Measurements from ENCODE around the gene PRM2. TPM values are rescaled to one million over a fixed set of nuclear protein-coding genes. Genes with fewer than 3 reads are reported as not detected.
"Not testable (repeated sequence)": the region's sequence is repeated elsewhere in the genome, so short reads cannot be mapped to it uniquely, and the experiment has no call there.

Gene PRM2
- total and polyA plus RNA-seq, 2 experiments from 2014 or later = not detected

DNA sequence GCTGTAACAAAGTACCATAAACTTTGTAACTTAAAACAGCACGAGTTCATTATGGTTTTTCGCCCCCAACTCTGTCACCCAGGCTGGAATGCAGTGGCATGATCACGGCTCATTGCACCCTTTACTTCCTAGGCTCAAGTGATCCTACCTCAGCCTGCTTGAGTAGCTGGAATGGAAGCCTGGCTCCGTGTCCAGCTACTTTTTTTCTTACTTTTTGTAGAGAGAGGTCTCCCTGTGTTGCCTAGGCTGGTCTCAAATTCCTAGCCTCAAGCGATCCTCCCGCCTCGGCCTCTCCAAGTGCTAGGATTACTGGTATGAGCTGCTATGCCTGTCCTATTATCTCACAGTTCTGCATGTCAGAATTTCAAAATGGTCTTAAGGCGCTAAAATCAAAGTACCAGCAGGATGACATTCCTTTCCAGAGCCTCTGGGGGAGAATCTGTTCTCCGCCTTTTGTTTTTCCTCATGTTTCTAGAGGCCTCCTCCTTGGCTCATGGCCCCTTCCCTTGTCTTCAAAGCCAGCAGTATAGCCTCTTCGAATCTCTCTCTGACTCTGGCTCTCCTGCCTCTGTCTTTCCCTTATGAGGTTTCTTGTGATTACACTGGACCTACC is 14.9 kb upstream of the PRM2 start:
- H3K27ac ChIP-seq = no peak overlapping the region
- no peak overlapping the region for H3K4me2 ChIP-seq (ENCODE audit: unreplicated experiment)
- no peaks in the 10 kb centered on the region for H3K79me2 ChIP-seq (ENCODE audit: insufficient read depth)
- H3K9ac ChIP-seq = no peak overlapping the region
- no peak overlapping the region for H3K4me3 ChIP-seq
- no peaks in the 10 kb centered on the region for H3K9me2 ChIP-seq (ENCODE audit: insufficient read depth)
- in situ Hi-C loops (cut with MboI) = no loop called here
- no peaks in the 10 kb centered on the region; the same call in 1 of the 2 replicates for H3K27me3 ChIP-seq (replicated peaks; ENCODE audit: insufficient read depth)
- DNase-seq = no peak
- TF ChIP-seq EZH2phosphoT487 (IDR thresholded peaks at IDR 0.05; ENCODE audit: insufficient read depth, low read depth) (no peak), EZH2 (IDR thresholded peaks at IDR 0.05; ENCODE audit: insufficient read depth, poor library complexity, severe bottlenecking) (no peak)
- no peaks in the 10 kb centered on the region for H3K9me3 ChIP-seq (ENCODE audit: low read depth)
- H3F3A ChIP-seq (ENCODE audit: insufficient read depth) = no peaks in the 10 kb centered on the region
- H4K20me1 ChIP-seq (ENCODE audit: insufficient read depth) = no peaks in the 10 kb centered on the region
- 59 to 69% methylated on average over 10 of the region's 10 CpGs for WGBS, 2 experiments (ENCODE audit: low coverage in 1 of 2, low lambda C conversion rate in 2 of 2, missing lambda C conversion rate in 2 of 2)
- no peaks in the 10 kb centered on the region for H3K4me1 ChIP-seq (ENCODE audit: insufficient read depth)
- H2AFZ ChIP-seq = no peak overlapping the region
- H3K36me3 ChIP-seq (ENCODE audit: low read depth) = no peaks in the 10 kb centered on the region

DNA sequence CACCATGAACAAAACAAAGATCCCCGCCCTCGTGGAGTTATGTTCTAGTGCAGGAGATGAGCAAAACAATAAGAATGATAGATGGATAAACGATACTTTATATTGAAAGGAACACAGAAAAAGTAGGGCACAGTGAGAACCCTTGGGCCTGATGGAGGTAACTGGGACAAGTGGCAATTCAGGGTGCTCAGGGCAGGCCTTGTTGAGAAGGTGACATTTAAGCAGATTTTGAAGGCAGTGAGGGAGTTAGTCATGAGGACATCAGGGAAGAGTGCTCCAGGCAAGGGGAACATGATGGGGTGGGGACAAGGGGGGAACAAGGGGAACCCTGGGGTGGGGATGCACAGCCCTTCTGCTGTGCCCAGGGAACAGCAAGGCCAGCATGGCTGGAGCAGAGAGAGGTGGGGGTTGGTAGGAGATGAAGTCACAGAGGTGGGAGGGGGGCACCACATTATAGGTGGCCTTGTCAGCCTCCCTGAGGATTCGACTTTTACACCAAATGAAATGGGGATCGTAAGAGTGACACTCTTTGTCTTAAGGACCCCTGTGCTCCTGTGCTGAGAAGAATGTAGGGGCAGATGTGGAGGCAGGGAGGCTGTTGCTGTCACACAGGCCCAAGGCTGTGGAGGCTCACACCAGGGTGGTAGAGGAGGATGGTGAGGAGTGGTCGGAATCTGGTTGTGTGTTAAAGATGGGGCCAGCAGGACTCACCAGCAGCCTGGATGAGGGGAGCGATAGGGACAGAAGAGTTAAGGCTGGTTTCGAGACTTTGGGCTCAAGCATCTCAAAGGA is 14.0 kb upstream of the PRM2 start:
- 78 to 79% methylated on average over 8 of the region's 8 CpGs for WGBS, 2 experiments (ENCODE audit: low coverage in 1 of 2, low lambda C conversion rate in 2 of 2, missing lambda C conversion rate in 2 of 2)
- no peaks in the 10 kb centered on the region for H3K9me3 ChIP-seq (ENCODE audit: low read depth)
- DNase-seq = no peak
- TF ChIP-seq EZH2phosphoT487 (IDR thresholded peaks at IDR 0.05; ENCODE audit: insufficient read depth, low read depth) (no peak), EZH2 (IDR thresholded peaks at IDR 0.05; ENCODE audit: insufficient read depth, poor library complexity, severe bottlenecking) (no peak)
- in situ Hi-C loops (cut with MboI) = no loop called here
- H3K4me1 ChIP-seq (ENCODE audit: insufficient read depth) = no peaks in the 10 kb centered on the region
- no peak overlapping the region for H3K4me3 ChIP-seq
- no peak overlapping the region for H2AFZ ChIP-seq
- no peaks in the 10 kb centered on the region for H3K9me2 ChIP-seq (ENCODE audit: insufficient read depth)
- H3K4me2 ChIP-seq (ENCODE audit: unreplicated experiment) = no peak overlapping the region
- no peaks in the 10 kb centered on the region; the same call in 1 of the 2 replicates for H3K27me3 ChIP-seq (replicated peaks; ENCODE audit: insufficient read depth)
- no peak overlapping the region for H3K27ac ChIP-seq
- no peaks in the 10 kb centered on the region for H4K20me1 ChIP-seq (ENCODE audit: insufficient read depth)
- H3F3A ChIP-seq (ENCODE audit: insufficient read depth) = no peaks in the 10 kb centered on the region
- no peaks in the 10 kb centered on the region for H3K79me2 ChIP-seq (ENCODE audit: insufficient read depth)
- no peak overlapping the region for H3K9ac ChIP-seq
- H3K36me3 ChIP-seq (ENCODE audit: low read depth) = no peaks in the 10 kb centered on the region

DNA sequence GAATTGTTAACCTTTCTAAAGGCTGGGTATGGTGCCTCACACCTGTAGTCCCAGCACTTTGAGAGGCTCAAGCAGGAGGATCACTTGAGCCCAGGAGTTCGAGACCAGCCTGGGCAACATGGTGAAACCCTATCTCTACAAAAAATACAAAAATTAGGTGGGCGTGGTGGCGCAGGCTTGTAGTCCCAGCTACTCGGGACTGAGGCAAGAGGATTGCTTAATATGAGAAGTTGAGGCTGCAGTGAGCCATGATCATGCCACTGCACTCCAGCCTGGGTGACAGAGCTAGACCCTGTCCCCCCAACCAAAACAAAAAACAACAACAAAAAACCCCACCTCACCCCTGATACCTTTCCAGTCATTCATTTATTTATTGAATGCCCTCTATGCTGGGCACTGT is 13.4 kb upstream of the PRM2 start:
- H4K20me1 ChIP-seq (ENCODE audit: insufficient read depth); H3K4me2 ChIP-seq (ENCODE audit: unreplicated experiment); H3K27ac ChIP-seq; H3K4me3 ChIP-seq; H3K79me2 ChIP-seq (ENCODE audit: insufficient read depth); in situ Hi-C loops (cut with MboI); H3K9me3 ChIP-seq (ENCODE audit: low read depth); H3K27me3 ChIP-seq (replicated peaks; ENCODE audit: insufficient read depth); H3K36me3 ChIP-seq (ENCODE audit: low read depth); H3F3A ChIP-seq (ENCODE audit: insufficient read depth); H3K9me2 ChIP-seq (ENCODE audit: insufficient read depth); H3K9ac ChIP-seq; H2AFZ ChIP-seq; DNase-seq; H3K4me1 ChIP-seq (ENCODE audit: insufficient read depth): not testable (repeated sequence)
- WGBS, 2 experiments (ENCODE audit: low coverage in 1 of 2, low lambda C conversion rate in 2 of 2, missing lambda C conversion rate in 2 of 2) = 81 to 83% methylated on average over 4 of the region's 4 CpGs

DNA sequence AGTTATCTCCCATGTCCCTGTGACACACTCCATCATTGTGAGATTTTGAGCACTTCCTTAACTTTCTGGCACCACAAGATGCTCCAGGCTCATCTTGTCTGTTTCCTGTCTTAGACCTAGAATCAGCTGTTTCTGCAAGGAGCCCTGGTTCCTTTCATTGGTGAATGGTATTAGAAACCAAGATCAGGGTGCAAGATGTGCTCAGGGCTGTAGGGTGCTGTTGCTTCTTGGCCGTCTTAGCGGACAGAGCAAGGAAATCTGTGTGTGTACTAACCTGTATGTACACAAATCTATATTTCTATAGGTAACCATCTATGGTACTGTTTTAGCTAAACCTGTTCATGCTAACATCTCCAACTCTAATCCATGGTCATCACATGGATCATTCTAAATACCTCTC is 12.9 kb upstream of the PRM2 start:
- in situ Hi-C loops (cut with MboI) = no loop called here
- Histone ChIP-seq H3K9me3 (ENCODE audit: low read depth) (no peaks in the 10 kb centered on the region), H3K36me3 (ENCODE audit: low read depth) (no peaks in the 10 kb centered on the region), H3K27me3 (replicated peaks; ENCODE audit: insufficient read depth) (no peaks in the 10 kb centered on the region; the same call in 1 of the 2 replicates), H3K79me2 (ENCODE audit: insufficient read depth) (no peaks in the 10 kb centered on the region), H3K9me2 (ENCODE audit: insufficient read depth) (no peaks in the 10 kb centered on the region), H4K20me1 (ENCODE audit: insufficient read depth) (no peaks in the 10 kb centered on the region), H3K27ac (no peak overlapping the region), H3K4me2 (ENCODE audit: unreplicated experiment) (no peak overlapping the region), H3K4me3 (no peak overlapping the region), H3K4me1 (ENCODE audit: insufficient read depth) (no peaks in the 10 kb centered on the region), H3F3A (ENCODE audit: insufficient read depth) (no peaks in the 10 kb centered on the region), H3K9ac (no peak overlapping the region), H2AFZ (no peak overlapping the region)
- 93 to 94% methylated on average over 2 of the region's 2 CpGs for WGBS, 2 experiments (ENCODE audit: low coverage in 1 of 2, low lambda C conversion rate in 2 of 2, missing lambda C conversion rate in 2 of 2)
- DNase-seq = no peak
- TF ChIP-seq EZH2 (IDR thresholded peaks at IDR 0.05; ENCODE audit: insufficient read depth, poor library complexity, severe bottlenecking) = no peak
- TF ChIP-seq EZH2phosphoT487 (IDR thresholded peaks at IDR 0.05; ENCODE audit: insufficient read depth, low read depth) = no peak

All from GM23248 (cell line).